Upper lobe of left lung (tissue), 6 donors: Measurements from ENCODE around the gene EGLN2. TPM values are rescaled to one million over a fixed set of nuclear protein-coding genes. Genes with fewer than 3 reads are reported as not detected.
A peak's percentile ranks its signal among the peaks of the same experiment; 100 is the strongest.
"Not testable (repeated sequence)": the region's sequence is repeated elsewhere in the genome, so short reads cannot be mapped to it uniquely, and the experiment has no call there.

Experiments used
- ATAC-seq, 2 donors: fragments of 200-7000 bp; cut with Tn5 transposase; one replicate each; pipeline ENCODE4 v1.9.1; 2022; ENCODE audit warnings: mild to moderate bottlenecking in 2 of 2, moderate library complexity in 2 of 2; ENCODE audit not compliant: low FRiP score in 2 of 2
- DNase-seq, 2 donors: peaks; one replicate each; pipeline ENCODE4 v3.0.0-alpha.2; 2019 to 2020
- H3K27ac ChIP-seq, 4 donors: fragments of 200-600 bp; sonication (generic); one replicate each; pipeline ENCODE4 v1.5.1; 2016 to 2019
- H3K27me3 ChIP-seq, 4 donors: fragments of 200-600 bp; sonication (generic); one replicate each; pipeline ENCODE4 v1.5.1; 2017 to 2019
- H3K36me3 ChIP-seq, 4 donors: fragments of 200-600 bp; sonication (generic); one replicate each; pipeline ENCODE4 v1.5.1; 2016 to 2019
- H3K4me1 ChIP-seq, 4 donors: fragments of 200-600 bp; sonication (generic); one replicate each; pipeline ENCODE4 v1.5.1; 2018 to 2019
- H3K4me3 ChIP-seq, 4 donors: fragments of 200-600 bp; sonication (generic); one replicate each; pipeline ENCODE4 v1.5.1; 2017 to 2019; ENCODE audit warnings: mild to moderate bottlenecking in 2 of 4, moderate library complexity in 1 of 4
- H3K9me3 ChIP-seq, 4 donors: fragments of 200-600 bp; sonication (generic); one replicate each; pipeline ENCODE4 v1.5.1; 2018 to 2019
- EP300 ChIP-seq, 4 donors: sonication (generic); formaldehyde crosslinking; IDR thresholded peaks; one replicate each; pipeline ENCODE4 v1.5.1; 2017; ENCODE audit warnings: antibody characterized with exemption in 4 of 4, control low read depth in 2 of 4
- POLR2A ChIP-seq, 4 donors: fragments of 450-650 bp; IDR thresholded peaks; one replicate each; pipeline ENCODE4 v1.5.1; 2016 to 2017; ENCODE audit warnings: antibody characterized with exemption in 4 of 4, mild to moderate bottlenecking in 2 of 4
- POLR2AphosphoS5 ChIP-seq, 2 donors: sonication (generic); formaldehyde crosslinking; IDR thresholded peaks; one replicate each; pipeline ENCODE4 v1.5.1; 2017; ENCODE audit warnings: antibody characterized with exemption in 2 of 2
- WGBS, 2 donors: methylation state at CpG; one replicate each; pipeline ENCODE4 v1.1.5; 2017 to 2018; 5-methylcytosine and 5-hydroxymethylcytosine counted together
- total RNA-seq, 6 donors: library from RNA; depleted of rRNA in 4 of 6; stranded (reverse); fragments of >200 nt in 4 of 6; gene quantifications; one replicate each; pipeline versions ENCODE4 v1.1.0 to v1.2.1, GENCODE V29; 2016 to 2021
- TF ChIP-seq, protein P1 (sequence below), 6 experiments: fragments of 450-650 bp in 4 of 6; fragments of 200-600 bp in 2 of 6; sonication (generic) in 2 of 6; IDR thresholded peaks; one replicate each; pipeline ENCODE4 v1.5.1; 2016 to 2019; ENCODE audit warnings: antibody characterized with exemption in 6 of 6
- donor health status: DM: no; HTN: no; CAD: no; lungs with moderate emphysema.
- donor health status: DM: no; HTN: yes; CAD: no; lungs with severe emphysema.

The EGLN2 gene
- total RNA-seq, 6 donors from 2014 or later, result 170 to 353 (median 211) TPM

GRCh38 chr19:40836754-40837429 is 37.9 kb downstream of the EGLN2 start:
- H3K4me3 ChIP-seq, result no peak overlapping the region
- H3K4me1 ChIP-seq, result peaks cover 0 to 3% (median 0%) of the 10 kb centered on the region in 4 donors
- WGBS, 2 donors, result 84% methylated on average over 6 of the region's 6 CpGs
- H3K9me3 ChIP-seq, result no peaks in the 10 kb centered on the region
- no peak overlapping the region for H3K27ac ChIP-seq
- H3K27me3 ChIP-seq, result no peaks in the 10 kb centered on the region
- no peak for TF ChIP-seq POLR2A (IDR thresholded peaks at IDR 0.05)
- TF ChIP-seq POLR2AphosphoS5 (IDR thresholded peaks at IDR 0.05), result no peak
- TF ChIP-seq, protein P1, sequence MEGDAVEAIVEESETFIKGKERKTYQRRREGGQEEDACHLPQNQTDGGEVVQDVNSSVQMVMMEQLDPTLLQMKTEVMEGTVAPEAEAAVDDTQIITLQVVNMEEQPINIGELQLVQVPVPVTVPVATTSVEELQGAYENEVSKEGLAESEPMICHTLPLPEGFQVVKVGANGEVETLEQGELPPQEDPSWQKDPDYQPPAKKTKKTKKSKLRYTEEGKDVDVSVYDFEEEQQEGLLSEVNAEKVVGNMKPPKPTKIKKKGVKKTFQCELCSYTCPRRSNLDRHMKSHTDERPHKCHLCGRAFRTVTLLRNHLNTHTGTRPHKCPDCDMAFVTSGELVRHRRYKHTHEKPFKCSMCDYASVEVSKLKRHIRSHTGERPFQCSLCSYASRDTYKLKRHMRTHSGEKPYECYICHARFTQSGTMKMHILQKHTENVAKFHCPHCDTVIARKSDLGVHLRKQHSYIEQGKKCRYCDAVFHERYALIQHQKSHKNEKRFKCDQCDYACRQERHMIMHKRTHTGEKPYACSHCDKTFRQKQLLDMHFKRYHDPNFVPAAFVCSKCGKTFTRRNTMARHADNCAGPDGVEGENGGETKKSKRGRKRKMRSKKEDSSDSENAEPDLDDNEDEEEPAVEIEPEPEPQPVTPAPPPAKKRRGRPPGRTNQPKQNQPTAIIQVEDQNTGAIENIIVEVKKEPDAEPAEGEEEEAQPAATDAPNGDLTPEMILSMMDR (IDR thresholded peaks at IDR 0.05), result no peak
- no peak for TF ChIP-seq EP300 (IDR thresholded peaks at IDR 0.05)
- DNase-seq (no peak), ATAC-seq (no peak)
- H3K36me3 ChIP-seq, result no peaks in the 10 kb centered on the region

GRCh38 chr19:40838477-40838876 is 39.5 kb downstream of the EGLN2 start:
- not testable (repeated sequence) for ATAC-seq, DNase-seq, H3K36me3 ChIP-seq, H3K27me3 ChIP-seq, H3K9me3 ChIP-seq, H3K4me3 ChIP-seq, H3K4me1 ChIP-seq, H3K27ac ChIP-seq
- WGBS, 2 donors, result 67 to 69% methylated on average over 1 of the region's 1 CpG

GRCh38 chr19:40842012-40842411 is 43.0 kb downstream of the EGLN2 start:
- H3K27me3 ChIP-seq, H3K36me3 ChIP-seq, ATAC-seq, H3K27ac ChIP-seq, DNase-seq, H3K4me1 ChIP-seq, H3K4me3 ChIP-seq, H3K9me3 ChIP-seq: not testable (repeated sequence)
- WGBS, 2 donors, result 89 to 97% methylated on average over 3 of the region's 3 CpGs

- H3K27me3 ChIP-seq, ATAC-seq, H3K36me3 ChIP-seq, H3K9me3 ChIP-seq, H3K4me1 ChIP-seq, DNase-seq: not testable (repeated sequence)
- Histone ChIP-seq H3K27ac (peak overlapping the region in 1 of 4 donors; percentile 18), H3K4me3 (peak overlapping the region in 3 of 4 donors; percentile 17 to 25 (median 21))
- WGBS, 2 donors, result 17 to 44% methylated on average over 9 to 10 of the region's 12 CpGs
Measured at GRCh38 chr19:40842997-40843652, 44.1 kb downstream of the EGLN2 start.

DNA sequence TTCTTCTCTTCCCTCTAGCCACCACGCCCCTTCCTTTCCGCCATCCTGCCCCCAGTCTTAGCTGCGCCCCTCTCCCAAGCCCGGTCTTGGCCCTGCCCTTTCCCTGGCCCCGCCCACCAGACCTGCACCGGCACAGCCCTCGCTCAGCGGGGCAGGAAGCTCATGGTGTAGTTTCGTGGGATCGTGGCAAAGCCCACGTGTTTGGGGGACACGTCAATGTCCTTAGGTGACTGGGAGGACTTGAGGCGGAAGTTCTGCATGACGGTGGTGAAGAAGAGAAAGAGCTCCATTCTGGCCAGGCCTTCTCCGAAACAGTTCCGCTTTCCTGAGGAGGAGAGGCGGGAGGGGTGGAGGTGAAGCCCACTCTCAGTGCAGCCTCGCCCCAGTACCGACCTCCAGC is 44.7 kb downstream of the EGLN2 start:
- peak overlapping the region in 2 of 4 donors; percentile 18 to 35 for H3K27ac ChIP-seq
- H3K4me3 ChIP-seq, result peak overlapping the region in 3 of 4 donors; percentile 17 to 25 (median 21)
- peaks cover 3 to 12% (median 4%) of the 10 kb centered on the region in 4 donors for H3K4me1 ChIP-seq
- H3K36me3 ChIP-seq, H3K27me3 ChIP-seq, H3K9me3 ChIP-seq: not testable (repeated sequence)
- ATAC-seq (peak; percentile 77 to 83), DNase-seq (peak; percentile 75 to 84)
- 2 to 3% methylated on average over 17 of the region's 19 CpGs for WGBS, 2 donors

- not testable (repeated sequence) for DNase-seq, H3K9me3 ChIP-seq, H3K27me3 ChIP-seq, H3K27ac ChIP-seq, ATAC-seq, H3K4me3 ChIP-seq, H3K36me3 ChIP-seq
- H3K4me1 ChIP-seq, result peaks cover 3 to 12% (median 4%) of the 10 kb centered on the region in 4 donors
- 86 to 97% methylated on average over 4 to 8 of the region's 8 CpGs for WGBS, 2 donors
Measured at GRCh38 chr19:40846722-40847121, 47.7 kb downstream of the EGLN2 start.

DNA sequence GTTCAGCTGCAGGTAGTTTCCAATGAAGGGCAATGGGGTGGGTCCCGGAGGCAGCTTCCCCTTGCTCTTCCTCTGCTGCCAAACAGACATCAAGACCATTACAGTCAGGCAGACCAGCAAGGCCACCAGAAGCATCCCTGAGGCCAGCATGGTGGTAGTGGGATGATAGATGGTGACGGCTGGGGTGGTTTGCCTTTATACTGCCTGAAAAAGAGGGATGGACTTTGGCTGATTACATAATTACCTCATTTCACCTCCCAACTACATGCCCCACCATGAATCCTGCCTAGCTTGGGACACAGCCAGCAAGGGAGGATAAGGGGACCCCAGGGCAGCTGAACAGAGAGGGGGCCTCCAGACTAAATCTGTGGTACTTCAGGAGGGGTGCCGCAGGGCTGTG is 51.3 kb downstream of the EGLN2 start, which contains the start of gene CYP2A6:
Gene CYP2A6, minus strand, starts transcription at position 171 of the 400 bp plus-strand sequence. Its CDS starts 21 bp downstream, at position 150.
- ATAC-seq, H3K4me1 ChIP-seq, H3K9me3 ChIP-seq, H3K27ac ChIP-seq, H3K27me3 ChIP-seq, H3K4me3 ChIP-seq, H3K36me3 ChIP-seq, DNase-seq: not testable (repeated sequence)
- WGBS, 2 donors, result 85 to 88% methylated on average over 2 to 3 of the region's 3 CpGs

DNA sequence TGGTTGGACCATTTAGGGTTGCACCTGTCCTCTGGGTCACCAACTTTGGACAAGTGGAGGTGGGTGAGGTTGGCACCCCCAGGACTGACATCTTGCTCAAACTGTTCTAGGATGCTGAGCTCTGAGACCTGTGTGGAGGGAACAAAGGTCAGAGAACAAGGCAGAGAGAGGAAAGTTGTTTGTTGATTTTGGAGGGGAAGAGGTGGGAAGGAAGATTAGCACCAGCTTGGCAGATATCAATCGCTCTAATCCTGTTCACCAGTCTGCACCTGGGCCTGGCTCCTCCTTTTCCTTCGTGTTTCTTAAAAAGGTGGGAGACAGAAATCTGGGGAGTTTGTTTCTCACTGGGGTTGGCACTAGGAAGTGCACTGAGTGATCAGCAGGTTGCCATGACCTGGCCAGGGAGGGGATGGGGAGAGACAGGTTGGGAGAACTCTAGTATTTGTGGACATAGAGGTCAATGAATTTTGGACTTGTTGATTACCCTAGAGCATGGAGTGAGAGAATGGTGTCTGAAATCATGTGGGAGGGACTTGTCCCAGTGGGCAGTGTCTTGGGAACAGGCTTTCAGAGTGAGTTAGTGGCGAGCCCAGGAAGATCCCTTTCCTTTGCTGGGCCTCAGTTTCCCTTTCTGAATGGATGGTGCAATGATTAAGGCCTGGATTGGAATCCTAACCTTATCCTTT is 53.6 kb downstream of the EGLN2 start:
- H3K4me1 ChIP-seq, result not testable (repeated sequence)

More for the DNA sequence above, 53.6 kb downstream of the EGLN2 start:
- peak in 1 of 2 donors; percentile 3 for ATAC-seq
- not testable (repeated sequence) for H3K27me3 ChIP-seq, H3K9me3 ChIP-seq, H3K27ac ChIP-seq, H3K4me3 ChIP-seq, DNase-seq, H3K36me3 ChIP-seq
- 66 to 81% methylated on average over 2 of the region's 3 CpGs for WGBS, 2 donors

Other genes starting within 250 kb of the EGLN2 start
- gene SHKBP1, start 222.3 kb upstream of the EGLN2 start, total RNA-seq, result 100 to 1,000 TPM in 2 of 6 donors, 10 to 100 TPM in 4; 60.6 to 232 (median 90.2) TPM
- gene LTBP4, start 197.8 kb upstream of the EGLN2 start, total RNA-seq, result 100 to 1,000 TPM; 125 to 541 (median 401) TPM
- 100 to 1,000 TPM in 1 of 6 donors, 10 to 100 TPM in 5; 18.0 to 133 (median 23.8) TPM for gene NUMBL, start 108.5 kb upstream of the EGLN2 start, total RNA-seq
- 100 to 1,000 TPM in 2 of 6 donors, 10 to 100 TPM in 4; 46.2 to 142 (median 65.4) TPM for gene COQ8B, start 82.3 kb upstream of the EGLN2 start, total RNA-seq
- gene ITPKC, start 82.1 kb upstream of the EGLN2 start, total RNA-seq, result 10 to 100 TPM; 38.4 to 76.0 (median 55.2) TPM
- 10 to 100 TPM; 16.0 to 28.4 (median 21.5) TPM for gene ACTMAP, start 48.7 kb upstream of the EGLN2 start, total RNA-seq
- gene SNRPA, start 48.0 kb upstream of the EGLN2 start, total RNA-seq, result 10 to 100 TPM; 32.4 to 90.1 (median 55.3) TPM
- 1 to 10 TPM in 3 of 6 donors, not detected in 3; 1.2 to 5.2 (median 2.1) TPM for gene MIA, start 23.7 kb upstream of the EGLN2 start, total RNA-seq
- gene RAB4B, start 20.9 kb upstream of the EGLN2 start, total RNA-seq, result 10 to 100 TPM; 39.9 to 78.5 (median 58.6) TPM
- 10 to 100 TPM in 1 of 6 donors, 1 to 10 TPM in 4, not detected in 1; 1.5 to 11.6 (median 2.9) TPM for gene CYP2A6, start 51.3 kb downstream of the EGLN2 start, total RNA-seq
- 1 to 10 TPM in 1 of 6 donors, under 1 TPM in 2, not detected in 3; 0.59 to 1.8 (median 0.71) TPM for gene CYP2A7, start 83.0 kb downstream of the EGLN2 start, total RNA-seq
- 1 to 10 TPM in 1 of 6 donors, under 1 TPM in 1, not detected in 4; 0.34 to 1.8 TPM for gene CYP2B6, start 192.1 kb downstream of the EGLN2 start, total RNA-seq